Loucy (cell line): Measurements from ENCODE around the gene ELOVL6.

Source experiments
- H2AFZ ChIP-seq: fragments of 200-600 bp; sonication (generic); 2 replicates; pipeline ENCODE4 v1.6.0; 2016; ENCODE audit warnings: antibody characterized with exemption, mild to moderate bottlenecking, low read length, moderate library complexity
- H3F3A ChIP-seq: fragments of 200-600 bp; 2 replicates; pipeline ENCODE4 v1.6.0; 2016; ENCODE audit warnings: antibody characterized with exemption, low read depth, mild to moderate bottlenecking
- H3K27me3 ChIP-seq: fragments of 200-600 bp; sonication (generic); 2 replicates; pipeline ENCODE4 v1.6.1; 2014; ENCODE audit warnings: low read length, mild to moderate bottlenecking; ENCODE audit not compliant: insufficient read depth, poor library complexity, severe bottlenecking
- H3K36me3 ChIP-seq: fragments of 200-600 bp; sonication (generic); 2 replicates; pipeline ENCODE4 v1.6.1; 2016; ENCODE audit warnings: low read length; ENCODE audit not compliant: insufficient read depth
- H3K4me1 ChIP-seq: fragments of 200-600 bp; sonication (generic); 2 replicates; pipeline ENCODE4 v1.5.1; 2014; ENCODE audit warnings: low read length, mild to moderate bottlenecking; ENCODE audit not compliant: insufficient read depth, poor library complexity, severe bottlenecking
- H3K4me2 ChIP-seq: fragments of 200-600 bp; sonication (generic); 2 replicates; pipeline ENCODE4 v1.6.0; 2014; ENCODE audit warnings: antibody characterized with exemption, low read length, low read depth, mild to moderate bottlenecking; ENCODE audit not compliant: poor library complexity, severe bottlenecking
- H3K4me3 ChIP-seq: fragments of 200-600 bp; sonication (generic); 2 replicates; pipeline ENCODE4 v1.5.1; 2014; ENCODE audit warnings: low read length, mild to moderate bottlenecking, mixed read lengths; ENCODE audit not compliant: poor library complexity, severe bottlenecking
- H3K79me2 ChIP-seq: fragments of 200-600 bp; sonication (generic); 2 replicates; pipeline ENCODE4 v1.6.1; 2014; ENCODE audit warnings: low read length; ENCODE audit not compliant: insufficient read depth
- H3K9ac ChIP-seq: fragments of 200-600 bp; sonication (generic); 2 replicates; pipeline ENCODE4 v1.6.0; 2014; ENCODE audit warnings: mild to moderate bottlenecking, low read depth, low read length, moderate library complexity; ENCODE audit not compliant: poor library complexity, severe bottlenecking
- H3K9me2 ChIP-seq: fragments of 200-600 bp; sonication (generic); replicated peaks from 2 replicates; pipeline ENCODE4 v1.6.1; 2016; ENCODE audit warnings: low read depth, low read length, mixed read lengths
- H3K9me3 ChIP-seq: fragments of 200-600 bp; sonication (generic); 2 replicates; pipeline ENCODE4 v1.6.1; 2014; ENCODE audit warnings: mild to moderate bottlenecking, antibody characterized with exemption, low read length, low read depth; ENCODE audit not compliant: insufficient read depth
- H4K20me1 ChIP-seq: fragments of 200-600 bp; sonication (generic); 2 replicates; pipeline ENCODE4 v1.6.0; 2014; ENCODE audit warnings: antibody characterized with exemption, low read length, mild to moderate bottlenecking; ENCODE audit not compliant: insufficient read depth, poor library complexity, severe bottlenecking
- CTCF ChIP-seq: fragments of 200-600 bp; sonication (generic); conservative IDR thresholded peaks from 2 replicates; pipeline ENCODE4 v1.5.1; 2014; ENCODE audit warnings: mild to moderate bottlenecking, antibody characterized with exemption, low read length
- EZH2phosphoT487 ChIP-seq: fragments of 200-600 bp; IDR thresholded peaks from 2 replicates; pipeline ENCODE4 v1.6.1; 2018; ENCODE audit warnings: antibody characterized with exemption, mild to moderate bottlenecking, moderate library complexity, borderline replicate concordance

Gene ELOVL6

GRCh38 chr4:110004556-110004955 lies 193.9 kb downstream of the ELOVL6 start:
- no peak overlapping the region for H3K4me2 ChIP-seq
- no peaks in the 10 kb centered on the region for H3K9me2 ChIP-seq
- H2AFZ ChIP-seq = no peak overlapping the region
- peaks cover 4% of the 10 kb centered on the region for H3K4me1 ChIP-seq
- H3K27me3 ChIP-seq = no peaks in the 10 kb centered on the region
- H3F3A ChIP-seq = no peaks in the 10 kb centered on the region
- H4K20me1 ChIP-seq = no peaks in the 10 kb centered on the region
- no peak overlapping the region for H3K9ac ChIP-seq
- H3K4me3 ChIP-seq = no peak overlapping the region
- no peaks in the 10 kb centered on the region for H3K9me3 ChIP-seq
- no peaks in the 10 kb centered on the region for H3K36me3 ChIP-seq
- no peak for TF ChIP-seq EZH2phosphoT487
- TF ChIP-seq CTCF = no peak
- no peaks in the 10 kb centered on the region for H3K79me2 ChIP-seq

- Histone ChIP-seq H3K4me2 (no peak overlapping the region), H3K4me1 (peaks cover 4% of the 10 kb centered on the region), H3F3A (no peaks in the 10 kb centered on the region), H4K20me1 (no peaks in the 10 kb centered on the region), H3K9me2 (no peaks in the 10 kb centered on the region), H3K36me3 (no peaks in the 10 kb centered on the region), H3K4me3 (no peak overlapping the region), H3K9me3 (no peaks in the 10 kb centered on the region), H3K79me2 (no peaks in the 10 kb centered on the region), H3K9ac (no peak overlapping the region), H3K27me3 (no peaks in the 10 kb centered on the region), H2AFZ (no peak overlapping the region)
- TF ChIP-seq EZH2phosphoT487 = no peak
- no peak for TF ChIP-seq CTCF
These were observed 194.8 kb downstream of the ELOVL6 start for GRCh38 chr4:110003401-110004187.

GRCh38 chr4:110002326-110002725 lies 196.1 kb downstream of the ELOVL6 start:
- Histone ChIP-seq H2AFZ (no peak overlapping the region), H3F3A (no peaks in the 10 kb centered on the region), H3K9ac (no peak overlapping the region), H3K27me3 (no peaks in the 10 kb centered on the region), H3K4me3 (no peak overlapping the region), H3K4me1 (peaks cover 4% of the 10 kb centered on the region), H4K20me1 (no peaks in the 10 kb centered on the region), H3K9me2 (no peaks in the 10 kb centered on the region), H3K9me3 (no peaks in the 10 kb centered on the region), H3K4me2 (no peak overlapping the region), H3K36me3 (no peaks in the 10 kb centered on the region), H3K79me2 (no peaks in the 10 kb centered on the region)
- no peak for TF ChIP-seq EZH2phosphoT487
- TF ChIP-seq CTCF = no peak
